HFFc6 (cell line): ENCODE measurements around the gene RUNX1. TPM values are rescaled to one million over a fixed set of nuclear protein-coding genes. Genes with fewer than 3 reads are reported as not detected.

Experiments used
- DNase-seq: peaks from one replicate; pipeline ENCODE4 v3.0.0-alpha.2; 2018
- H3K27ac Mint-ChIP-seq: 2 replicates; pipeline ENCODE4 v1.8.0; 2020; ENCODE audit warnings: mild to moderate bottlenecking, mixed read lengths
- H3K27me3 Mint-ChIP-seq: 2 replicates; pipeline ENCODE4 v1.8.0; 2021; ENCODE audit warnings: mild to moderate bottlenecking, moderate library complexity, mixed read lengths; ENCODE audit not compliant: insufficient read depth
- H3K36me3 Mint-ChIP-seq: 2 replicates; pipeline ENCODE4 v1.8.0; 2021; ENCODE audit warnings: low read depth, mixed read lengths
- H3K4me1 Mint-ChIP-seq: 2 replicates; pipeline ENCODE4 v1.8.0; 2020; ENCODE audit warnings: low read depth, mixed read lengths
- H3K4me3 Mint-ChIP-seq: 2 replicates; pipeline ENCODE4 v1.8.0; 2020; ENCODE audit warnings: mild to moderate bottlenecking, moderate library complexity, mixed read lengths
- H3K9me3 Mint-ChIP-seq: 2 replicates; pipeline ENCODE4 v1.8.0; 2020; ENCODE audit warnings: mild to moderate bottlenecking, mixed read lengths
- long read RNA-seq: library from polyadenylated mRNA; unstranded; transcript quantifications from one replicate; pipeline ENCODE4 v2.0.0, GENCODE V29; 2019
- total RNA-seq, 6 experiments: library from RNA; stranded (reverse); fragmentation: NEBNext Ultra II Directional; extraction: Animal tissue kit (Norgen Biotek cat#: 25700); gene quantifications; 2 replicates in 1 of 6; 3 replicates in 5 of 6; pipeline ENCODE4 v1.2.3, GENCODE V29; 2021
- TF ChIP-seq, protein P1 (sequence below): fragments of 200-600 bp; sonication (generic); IDR thresholded peaks from 2 replicates; pipeline ENCODE4 v1.5.0; 2021; ENCODE audit warnings: antibody characterized with exemption, mild to moderate bottlenecking

Gene RUNX1
- total RNA-seq, result 10 to 100 TPM; 57.4 to 78.9 (median 61.3) TPM
- long read RNA-seq, partial matches to known transcripts, result 3 of 19 reads
- long read RNA-seq, other reads (novel, unspliced or antisense), result 16 of 19 reads

DNA sequence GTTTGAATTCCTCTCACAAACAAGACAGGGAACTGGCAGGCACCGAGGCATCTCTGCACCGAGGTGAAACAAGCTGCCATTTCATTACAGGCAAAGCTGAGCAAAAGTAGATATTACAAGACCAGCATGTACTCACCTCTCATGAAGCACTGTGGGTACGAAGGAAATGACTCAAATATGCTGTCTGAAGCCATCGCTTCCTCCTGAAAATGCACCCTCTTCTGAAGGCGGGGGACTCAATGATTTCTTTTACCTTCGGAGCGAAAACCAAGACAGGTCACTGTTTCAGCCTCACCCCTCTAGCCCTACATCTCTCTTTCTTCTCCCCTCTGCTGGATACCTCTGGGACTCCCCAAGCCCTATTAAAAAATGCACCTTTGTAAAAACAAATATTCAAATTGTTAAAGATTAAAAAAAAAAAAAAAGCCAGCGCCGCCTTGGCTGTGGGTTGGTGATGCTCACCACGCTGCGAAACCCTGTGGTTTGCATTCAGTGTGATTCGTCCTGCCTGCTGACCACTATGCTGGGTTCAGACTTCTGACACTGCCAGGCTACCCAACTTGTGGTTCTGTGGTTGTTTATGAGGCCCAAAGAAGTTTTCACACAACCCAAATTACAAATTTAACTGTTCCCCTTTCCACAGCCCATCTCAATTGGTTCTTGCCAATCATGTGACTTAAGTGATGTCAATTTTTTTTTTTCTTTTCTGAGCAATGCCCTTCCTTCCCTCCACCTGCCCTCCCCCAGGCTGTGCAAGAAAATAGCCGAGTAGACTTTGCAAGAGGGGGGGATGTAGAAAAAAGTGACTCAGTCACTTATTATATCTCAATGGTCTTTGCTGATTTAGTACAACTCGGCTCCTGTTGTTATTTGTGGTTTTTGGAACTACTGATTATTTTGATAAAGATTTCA lies at the start of gene RUNX1:
Gene RUNX1, minus strand, starts transcription at position 597 of the 912 bp plus-strand sequence.
- Mint-ChIP-seq H3K27ac (peak within 1 kb of the TSS; percentile 91), H3K36me3 (peaks cover 24% of the 10 kb centered on the region), H3K27me3 (no peaks in the 10 kb centered on the region), H3K4me3 (peak within 1 kb of the TSS; percentile 89), H3K4me1 (peaks cover 66% of the 10 kb centered on the region), H3K9me3 (no peaks in the 10 kb centered on the region)
- TF ChIP-seq, protein P1, sequence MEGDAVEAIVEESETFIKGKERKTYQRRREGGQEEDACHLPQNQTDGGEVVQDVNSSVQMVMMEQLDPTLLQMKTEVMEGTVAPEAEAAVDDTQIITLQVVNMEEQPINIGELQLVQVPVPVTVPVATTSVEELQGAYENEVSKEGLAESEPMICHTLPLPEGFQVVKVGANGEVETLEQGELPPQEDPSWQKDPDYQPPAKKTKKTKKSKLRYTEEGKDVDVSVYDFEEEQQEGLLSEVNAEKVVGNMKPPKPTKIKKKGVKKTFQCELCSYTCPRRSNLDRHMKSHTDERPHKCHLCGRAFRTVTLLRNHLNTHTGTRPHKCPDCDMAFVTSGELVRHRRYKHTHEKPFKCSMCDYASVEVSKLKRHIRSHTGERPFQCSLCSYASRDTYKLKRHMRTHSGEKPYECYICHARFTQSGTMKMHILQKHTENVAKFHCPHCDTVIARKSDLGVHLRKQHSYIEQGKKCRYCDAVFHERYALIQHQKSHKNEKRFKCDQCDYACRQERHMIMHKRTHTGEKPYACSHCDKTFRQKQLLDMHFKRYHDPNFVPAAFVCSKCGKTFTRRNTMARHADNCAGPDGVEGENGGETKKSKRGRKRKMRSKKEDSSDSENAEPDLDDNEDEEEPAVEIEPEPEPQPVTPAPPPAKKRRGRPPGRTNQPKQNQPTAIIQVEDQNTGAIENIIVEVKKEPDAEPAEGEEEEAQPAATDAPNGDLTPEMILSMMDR, result peak; percentile 24; the same call in 1 of the 2 replicates
- DNase-seq, result peak; percentile 87

DNA sequence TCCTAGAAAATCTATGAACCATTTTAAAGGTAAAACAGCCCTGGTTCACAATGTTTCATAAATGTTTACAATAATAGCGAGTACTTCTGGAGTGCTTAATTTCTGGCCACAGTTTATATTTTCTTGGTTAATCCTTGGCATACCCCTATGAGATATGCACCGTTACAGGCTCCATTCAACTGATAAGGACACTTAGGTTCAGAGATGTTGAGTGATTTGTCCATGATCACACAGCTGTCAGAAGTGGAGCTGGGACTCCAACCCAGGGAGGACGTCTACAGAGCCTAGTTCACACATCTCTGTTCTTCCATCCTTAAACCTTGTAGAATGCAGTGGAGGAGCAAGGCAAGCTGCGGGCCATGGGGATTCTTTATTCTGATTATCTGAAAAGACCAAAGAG lies 48.4 kb upstream of the RUNX1 start:
- Mint-ChIP-seq H3K4me1 (no peaks in the 10 kb centered on the region), H3K9me3 (no peaks in the 10 kb centered on the region), H3K4me3 (no peak overlapping the region), H3K27me3 (no peaks in the 10 kb centered on the region), H3K36me3 (peaks cover 14% of the 10 kb centered on the region), H3K27ac (no peak overlapping the region)
- TF ChIP-seq, protein P1, result no peak
- no peak for DNase-seq

DNA sequence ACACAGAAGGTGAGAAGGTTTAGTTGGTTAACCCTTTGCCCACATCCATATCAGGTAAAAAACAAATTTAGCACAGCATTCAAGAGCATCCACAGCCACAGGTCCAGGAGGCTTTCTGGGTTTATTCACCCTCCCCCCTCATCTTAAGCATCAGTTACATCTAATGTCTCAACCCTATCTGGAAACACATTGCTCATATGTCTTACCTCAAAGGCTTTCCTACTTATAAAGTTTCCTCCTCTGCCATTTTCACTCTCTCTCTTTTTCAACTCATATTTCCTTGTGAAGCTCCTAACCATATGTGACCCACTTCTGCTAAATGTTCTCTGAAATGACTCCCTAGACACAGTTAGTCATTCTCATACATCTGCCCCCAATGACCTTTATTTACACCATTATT lies 47.9 kb upstream of the RUNX1 start:
- Mint-ChIP-seq H3K9me3 (no peaks in the 10 kb centered on the region), H3K4me3 (no peak overlapping the region), H3K36me3 (peaks cover 14% of the 10 kb centered on the region), H3K27ac (no peak overlapping the region), H3K4me1 (no peaks in the 10 kb centered on the region), H3K27me3 (no peaks in the 10 kb centered on the region)
- TF ChIP-seq, protein P1, result no peak
- no peak for DNase-seq

DNA sequence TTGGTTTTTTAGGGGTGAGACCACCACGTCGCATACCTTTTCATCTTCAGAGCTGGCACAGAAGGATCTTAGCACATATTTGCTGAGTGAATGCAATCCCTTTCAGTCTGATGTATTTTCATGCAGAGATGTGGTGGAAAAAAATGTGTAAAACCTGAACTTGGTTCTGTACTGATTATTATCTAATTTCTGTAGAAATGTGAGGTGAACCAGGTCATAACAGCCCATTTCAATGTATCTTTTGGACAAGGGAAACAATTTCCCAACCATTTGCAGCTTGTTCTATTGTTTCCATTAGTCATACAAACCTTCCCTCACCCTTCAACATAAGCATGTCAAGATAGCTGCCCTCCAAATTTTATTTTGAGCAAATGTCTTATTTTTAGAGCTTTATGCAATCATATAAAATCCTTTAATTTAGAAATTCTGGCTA lies 46.8 kb upstream of the RUNX1 start:
- DNase-seq, result no peak
- TF ChIP-seq, protein P1, result no peak
- Mint-ChIP-seq H3K27ac (no peak overlapping the region), H3K27me3 (no peaks in the 10 kb centered on the region), H3K4me1 (peaks cover 3% of the 10 kb centered on the region; the same call in 1 of the 2 replicates), H3K9me3 (no peaks in the 10 kb centered on the region), H3K4me3 (no peak overlapping the region), H3K36me3 (peaks cover 15% of the 10 kb centered on the region)

DNA sequence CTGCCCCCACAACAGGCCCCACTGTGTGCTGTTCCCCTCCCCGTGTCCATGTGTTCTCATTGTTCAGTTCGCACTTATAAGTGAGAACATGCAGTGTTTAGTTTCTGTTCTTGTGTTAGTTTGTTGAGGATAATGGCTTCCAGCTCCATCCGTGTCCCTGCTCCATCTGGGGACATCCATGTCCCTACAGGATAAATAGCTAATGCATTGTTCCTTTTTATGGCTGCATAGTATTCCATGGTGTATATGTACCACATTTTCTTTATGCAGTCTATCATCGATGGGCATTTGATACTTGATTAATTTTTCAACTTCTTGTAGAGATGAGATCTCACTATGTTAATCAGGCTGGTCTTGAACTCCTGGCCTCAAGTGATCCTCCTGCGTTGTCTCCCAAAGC lies 44.4 kb upstream of the RUNX1 start:
- TF ChIP-seq, protein P1, result no peak
- H3K36me3 Mint-ChIP-seq, result peaks cover 19% of the 10 kb centered on the region
- DNase-seq, result no peak
- no peaks in the 10 kb centered on the region for H3K27me3 Mint-ChIP-seq
- H3K4me3 Mint-ChIP-seq, result no peak overlapping the region
- H3K27ac Mint-ChIP-seq, result no peak overlapping the region
- no peaks in the 10 kb centered on the region for H3K9me3 Mint-ChIP-seq
- peaks cover 18% of the 10 kb centered on the region for H3K4me1 Mint-ChIP-seq
